Germinal center (tissue), 1 donor: Measurements from ENCODE around the gene TMEM60.
A peak's percentile ranks its signal among the peaks of the same experiment; 100 is the strongest.

ENCODE experiments used
- DNase-seq: peaks from one replicate; pipeline ENCODE4 v3.0.0; 2012; ENCODE audit warnings: mixed read lengths, low spot score

TMEM60 gene

GRCh38 chr7:77770316-77770715, 27.9 kb downstream of the TMEM60 start:
- no peak for DNase-seq

GRCh38 chr7:77766801-77767605, 31.2 kb downstream of the TMEM60 start:
- no peak for DNase-seq

- DNase-seq = no peak
Measured at GRCh38 chr7:77765906-77766800, 32.1 kb downstream of the TMEM60 start.

- no peak for DNase-seq
Measured at GRCh38 chr7:77765481-77765880, 32.8 kb downstream of the TMEM60 start.

- DNase-seq = no peak
Measured at GRCh38 chr7:77760809-77761453, 37.3 kb downstream of the TMEM60 start.

- peak; percentile 37 for DNase-seq
Measured at GRCh38 chr7:77759294-77759889, 38.8 kb downstream of the TMEM60 start.

GRCh38 chr7:77757589-77757988, 40.6 kb downstream of the TMEM60 start:
- DNase-seq = peak; percentile 4

GRCh38 chr7:77753173-77753572, 45.1 kb downstream of the TMEM60 start:
- DNase-seq = no peak

- no peak for DNase-seq
Measured at GRCh38 chr7:77752016-77752415, 46.2 kb downstream of the TMEM60 start.

- DNase-seq = no peak
Measured at GRCh38 chr7:77747718-77748117, 50.5 kb downstream of the TMEM60 start.

GRCh38 chr7:77747178-77747577, 51.1 kb downstream of the TMEM60 start:
- no peak for DNase-seq

- DNase-seq = no peak
Measured at GRCh38 chr7:77746824-77747165, 51.4 kb downstream of the TMEM60 start.

- no peak for DNase-seq
Measured at GRCh38 chr7:77746164-77746823, 51.9 kb downstream of the TMEM60 start.

- DNase-seq = no peak
Measured at GRCh38 chr7:77745746-77746145, 52.5 kb downstream of the TMEM60 start.
